Measurements from ENCODE around the gene HOPX.
"Not testable (repeated sequence)": the region's sequence is repeated elsewhere in the genome, so short reads cannot be mapped to it uniquely, and the experiment has no call there.

Gene HOPX

GRCh38 chr4:56681158-56681852 is at the start of gene HOPX:
Gene HOPX (minus strand): TSS chr4:56681296. CDS start chr4:56657816, 23,480 bp downstream.
- no peak within 1 kb of the TSS for H3K4me3 ChIP-seq (replicated peaks in 1 of 2; ENCODE audit: low read depth in 2 of 2, low read length in 2 of 2)
- no peak for TF ChIP-seq CTCF (IDR thresholded peaks at IDR 0.05; ENCODE audit: low read depth, low read length)

GRCh38 chr4:56730097-56730496 is 49.0 kb upstream of the HOPX start:
- no peak for TF ChIP-seq CTCF (IDR thresholded peaks at IDR 0.05; ENCODE audit: low read depth, low read length)
- DNase-seq (ENCODE audit: low read depth in 2 of 2) = no peak
- no peak overlapping the region for H3K4me3 ChIP-seq (replicated peaks in 1 of 2; ENCODE audit: low read depth in 2 of 2, low read length in 2 of 2)

More at GRCh38 chr4:56681158-56681852, at the start of gene HOPX:
- DNase-seq (ENCODE audit: low read depth in 2 of 2) = peak; percentile 30 to 52

GRCh38 chr4:56728512-56728911 is 47.4 kb upstream of the HOPX start:
- DNase-seq (ENCODE audit: low read depth in 2 of 2) = peak; percentile 96 to 98
- TF ChIP-seq CTCF (IDR thresholded peaks at IDR 0.05; ENCODE audit: low read depth, low read length) = no peak

GRCh38 chr4:56727150-56727549 is 46.1 kb upstream of the HOPX start:
- H3K4me3 ChIP-seq (replicated peaks in 1 of 2; ENCODE audit: low read depth in 2 of 2, low read length in 2 of 2) = no peak overlapping the region
- TF ChIP-seq CTCF (IDR thresholded peaks at IDR 0.05; ENCODE audit: low read depth, low read length) = no peak
- peak; percentile 25 to 29 for DNase-seq (ENCODE audit: low read depth in 2 of 2)

More at GRCh38 chr4:56728512-56728911, 47.4 kb upstream of the HOPX start:
- no peak overlapping the region for H3K4me3 ChIP-seq (replicated peaks in 1 of 2; ENCODE audit: low read depth in 2 of 2, low read length in 2 of 2)

- H3K4me3 ChIP-seq (replicated peaks in 1 of 2; ENCODE audit: low read depth in 2 of 2, low read length in 2 of 2); DNase-seq (ENCODE audit: low read depth in 2 of 2): not testable (repeated sequence)
These were observed 45.5 kb upstream of the HOPX start for GRCh38 chr4:56726593-56726992.

GRCh38 chr4:56723659-56724230 is 42.6 kb upstream of the HOPX start:
- DNase-seq (ENCODE audit: low read depth in 2 of 2) = no peak
- no peak overlapping the region for H3K4me3 ChIP-seq (replicated peaks in 1 of 2; ENCODE audit: low read depth in 2 of 2, low read length in 2 of 2)
- TF ChIP-seq CTCF (IDR thresholded peaks at IDR 0.05; ENCODE audit: low read depth, low read length) = no peak

GRCh38 chr4:56723201-56723605 is 42.1 kb upstream of the HOPX start:
- TF ChIP-seq CTCF (IDR thresholded peaks at IDR 0.05; ENCODE audit: low read depth, low read length) = no peak
- DNase-seq (ENCODE audit: low read depth in 2 of 2) = no peak
- H3K4me3 ChIP-seq (replicated peaks in 1 of 2; ENCODE audit: low read depth in 2 of 2, low read length in 2 of 2) = no peak overlapping the region

All from cardiac fibroblast (primary cell).